Aorta (tissue), 5 donors: ENCODE data around the gene PHLDB2. TPM values are rescaled to one million over a fixed set of nuclear protein-coding genes. Genes with fewer than 3 reads are reported as not detected.

Source experiments
- ATAC-seq: fragments of 200-7000 bp; cut with Tn5 transposase; one replicate; pipeline ENCODE4 v1.9.1; 2022; ENCODE audit warnings: moderate library complexity; ENCODE audit not compliant: low FRiP score
- DNase-seq, 2 donors: peaks; one replicate each; pipeline ENCODE4 v3.0.0-alpha.2; 2020
- H3K27ac ChIP-seq, 2 donors: one replicate each; pipeline ENCODE4 v1.5.1; 2013; ENCODE audit warnings: low read length in 2 of 2, mild to moderate bottlenecking in 2 of 2, moderate library complexity in 2 of 2, control low read depth in 1 of 2, inconsistent platforms in 1 of 2, low read depth in 1 of 2
- H3K27me3 ChIP-seq, 2 donors: one replicate each; pipeline ENCODE4 v1.6.1; 2013; ENCODE audit warnings: control low read depth in 1 of 2, low read length in 1 of 2, mild to moderate bottlenecking in 1 of 2, moderate library complexity in 1 of 2; ENCODE audit not compliant: insufficient read depth in 2 of 2, control insufficient read depth in 1 of 2
- H3K36me3 ChIP-seq, 2 donors: one replicate each; pipeline ENCODE4 v1.6.1; 2013; ENCODE audit warnings: control low read depth in 1 of 2, low read length in 1 of 2, mild to moderate bottlenecking in 1 of 2; ENCODE audit not compliant: insufficient read depth in 2 of 2, control insufficient read depth in 1 of 2
- H3K4me1 ChIP-seq, 2 donors: one replicate each; pipeline ENCODE4 v1.6.1; 2013; ENCODE audit warnings: low read length in 2 of 2, control low read depth in 1 of 2, mild to moderate bottlenecking in 1 of 2, moderate library complexity in 1 of 2; ENCODE audit not compliant: insufficient read depth in 2 of 2, control insufficient read depth in 1 of 2
- H3K4me3 ChIP-seq, 2 donors: one replicate each; pipeline ENCODE4 v1.5.1; 2013; ENCODE audit warnings: low read length in 2 of 2, control low read depth in 1 of 2, mild to moderate bottlenecking in 1 of 2
- H3K9me3 ChIP-seq: one replicate; pipeline ENCODE4 v1.6.1; 2013; ENCODE audit warnings: mild to moderate bottlenecking, low read length; ENCODE audit not compliant: control insufficient read depth
- WGBS, 2 donors: extraction: QIAGEN DNeasy Blood & Tissue Kit; methylation state at CpG; one replicate each; pipeline ENCODE4 v1.1.7; 2013; 5-methylcytosine and 5-hydroxymethylcytosine counted together
- intact Hi-C, 2 donors: fragments of 100-400 bp; cut with DNase I; formaldehyde crosslinking; loops; one replicate each; pipeline versions ENCODE4 v1.14.2 to v1.15.0; 2022
- polyA plus RNA-seq, 2 donors: library from polyadenylated mRNA; stranded (reverse); fragments of 200-250 nt; gene quantifications; one replicate each; pipeline ENCODE4 v1.2.3, GENCODE V29; 2013
- total RNA-seq, 2 donors: library from RNA; stranded (reverse); fragmentation: NEBNext Ultra II Directional; extraction: Animal tissue kit (Norgen Biotek cat#: 25700); gene quantifications; one replicate each; pipeline ENCODE4 v1.2.1, GENCODE V29; 2021
- donor health status: healthy with polysubstance abuse.
- donor health status: Bipolar disorder and iron deficiency.
- donor health status: DM: no; HTN: no; CAD: no.
- donor health status: DM: no; HTN: no; CAD: no.
- donor health status: DM: yes; HTN: yes; CAD: no.

Gene PHLDB2
- total and polyA plus RNA-seq, 4 donors = 25.9 to 175 (median 112) TPM

GRCh38 chr3:112000966-112001365, 141.9 kb downstream of the PHLDB2 start:
- H3K36me3 ChIP-seq = no peaks in the 10 kb centered on the region
- H3K4me1 ChIP-seq = no peaks in the 10 kb centered on the region
- DNase-seq (no peak), ATAC-seq (no peak)
- intact Hi-C loops = no loop called here
- WGBS, 2 donors = 94 to 98% methylated on average over 2 of the region's 2 CpGs
- H3K9me3 ChIP-seq = no peaks in the 10 kb centered on the region
- H3K27me3 ChIP-seq = no peaks in the 10 kb centered on the region
- H3K27ac ChIP-seq = no peak overlapping the region
- no peak overlapping the region for H3K4me3 ChIP-seq

GRCh38 chr3:112001526-112001925, 142.5 kb downstream of the PHLDB2 start:
- Histone ChIP-seq H3K4me3 (no peak overlapping the region), H3K27ac (no peak overlapping the region), H3K9me3 (no peaks in the 10 kb centered on the region), H3K4me1 (no peaks in the 10 kb centered on the region), H3K27me3 (no peaks in the 10 kb centered on the region), H3K36me3 (no peaks in the 10 kb centered on the region)
- ATAC-seq (no peak), DNase-seq (no peak)
- 98 to 100% methylated on average over 2 of the region's 2 CpGs for WGBS, 2 donors
- intact Hi-C loops = no loop called here

- ATAC-seq (no peak), DNase-seq (no peak)
- Histone ChIP-seq H3K4me3 (no peak overlapping the region), H3K9me3 (no peaks in the 10 kb centered on the region), H3K36me3 (no peaks in the 10 kb centered on the region), H3K27ac (no peak overlapping the region), H3K4me1 (peaks cover 0 to under 1% of the 10 kb centered on the region in 2 donors), H3K27me3 (no peaks in the 10 kb centered on the region)
- WGBS, 2 donors = 85 to 87% methylated on average over 8 of the region's 8 CpGs
- intact Hi-C loops = no loop called here
These were observed 143.3 kb downstream of the PHLDB2 start for GRCh38 chr3:112002096-112002971.

GRCh38 chr3:112003321-112004080, 144.4 kb downstream of the PHLDB2 start:
- ATAC-seq = no peak
- Histone ChIP-seq H3K9me3 (no peaks in the 10 kb centered on the region), H3K4me1 (peaks cover 0 to 8% of the 10 kb centered on the region in 2 donors), H3K4me3 (no peak overlapping the region), H3K27me3 (no peaks in the 10 kb centered on the region), H3K36me3 (no peaks in the 10 kb centered on the region), H3K27ac (no peak overlapping the region)
- DNase-seq = no peak
- 84 to 99% methylated on average over 4 of the region's 4 CpGs for WGBS, 2 donors
- intact Hi-C loops = no loop called here

GRCh38 chr3:112004187-112004586, 145.1 kb downstream of the PHLDB2 start:
- no peaks in the 10 kb centered on the region for H3K27me3 ChIP-seq
- H3K4me1 ChIP-seq = peaks cover 0 to 8% of the 10 kb centered on the region in 2 donors
- H3K9me3 ChIP-seq = no peaks in the 10 kb centered on the region
- intact Hi-C loops = no loop called here
- no peaks in the 10 kb centered on the region for H3K36me3 ChIP-seq
- H3K4me3 ChIP-seq = no peak overlapping the region
- H3K27ac ChIP-seq = no peak overlapping the region
- DNase-seq (no peak), ATAC-seq (no peak)
- 93 to 98% methylated on average over 2 of the region's 2 CpGs for WGBS, 2 donors

- no peak for DNase-seq
- no peak overlapping the region for H3K4me3 ChIP-seq
- H3K27me3 ChIP-seq = no peaks in the 10 kb centered on the region
- intact Hi-C loops = no loop called here
- H3K27ac ChIP-seq = no peak overlapping the region
- peaks cover 0 to 8% of the 10 kb centered on the region in 2 donors for H3K4me1 ChIP-seq
- H3K36me3 ChIP-seq = no peaks in the 10 kb centered on the region
- no peak for ATAC-seq
- WGBS, 2 donors = 87 to 92% methylated on average over 2 of the region's 2 CpGs
- no peaks in the 10 kb centered on the region for H3K9me3 ChIP-seq
These were observed 145.6 kb downstream of the PHLDB2 start for GRCh38 chr3:112004669-112005068.

GRCh38 chr3:112005091-112005672, 146.1 kb downstream of the PHLDB2 start:
- H3K27me3 ChIP-seq = no peaks in the 10 kb centered on the region
- intact Hi-C loops = no loop called here
- WGBS, 2 donors = 74 to 87% methylated on average over 4 of the region's 4 CpGs
- H3K36me3 ChIP-seq = no peaks in the 10 kb centered on the region
- H3K4me1 ChIP-seq = peaks cover 0 to 8% of the 10 kb centered on the region in 2 donors
- H3K9me3 ChIP-seq = no peaks in the 10 kb centered on the region
- ATAC-seq (no peak), DNase-seq (no peak)
- no peak overlapping the region for H3K4me3 ChIP-seq
- H3K27ac ChIP-seq = no peak overlapping the region

- intact Hi-C loops = no loop called here
- H3K27ac ChIP-seq = no peak overlapping the region
- 7 to 19% methylated on average over 1 of the region's 1 CpG for whole genome bisulfite sequencing, 2 donors
- H3K36me3 ChIP-seq = no peaks in the 10 kb centered on the region
- peaks cover 0 to 8% of the 10 kb centered on the region in 2 donors for H3K4me1 ChIP-seq
- no peaks in the 10 kb centered on the region for H3K27me3 ChIP-seq
- H3K9me3 ChIP-seq = no peaks in the 10 kb centered on the region
- DNase-seq (no peak), ATAC-seq (peak; percentile 46)
- H3K4me3 ChIP-seq = no peak overlapping the region
These were observed 148.6 kb downstream of the PHLDB2 start for GRCh38 chr3:112007633-112008032.
